Measurements from ENCODE around the gene FGF1.

DNA sequence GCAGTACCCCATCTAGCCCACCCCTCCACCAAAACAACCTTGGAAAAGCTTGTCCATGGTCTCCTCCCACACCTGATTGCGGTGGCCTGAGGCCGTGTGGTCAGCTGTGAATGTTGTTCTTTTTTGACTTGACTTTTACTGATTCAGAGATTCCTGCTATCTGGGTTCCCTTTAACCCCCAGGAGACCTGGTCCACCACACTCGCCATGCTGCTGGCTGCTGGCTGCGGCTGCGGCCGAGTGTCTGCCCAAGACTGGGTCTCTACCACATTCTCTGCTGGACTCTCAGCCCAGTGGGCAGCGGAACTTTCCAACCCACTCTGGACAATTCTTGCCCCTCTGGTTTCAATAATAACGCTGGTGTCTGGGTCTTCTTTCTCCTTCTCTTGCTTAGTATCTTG lies 28.4 kb downstream of the FGF1 start:
- TF ChIP-seq POLR2AphosphoS5 (IDR thresholded peaks at IDR 0.05) (no peak), POLR2A (IDR thresholded peaks at IDR 0.05; ENCODE audit: low read depth) (no peak), EP300 (IDR thresholded peaks at IDR 0.05) (no peak)
- TF ChIP-seq, protein P1, sequence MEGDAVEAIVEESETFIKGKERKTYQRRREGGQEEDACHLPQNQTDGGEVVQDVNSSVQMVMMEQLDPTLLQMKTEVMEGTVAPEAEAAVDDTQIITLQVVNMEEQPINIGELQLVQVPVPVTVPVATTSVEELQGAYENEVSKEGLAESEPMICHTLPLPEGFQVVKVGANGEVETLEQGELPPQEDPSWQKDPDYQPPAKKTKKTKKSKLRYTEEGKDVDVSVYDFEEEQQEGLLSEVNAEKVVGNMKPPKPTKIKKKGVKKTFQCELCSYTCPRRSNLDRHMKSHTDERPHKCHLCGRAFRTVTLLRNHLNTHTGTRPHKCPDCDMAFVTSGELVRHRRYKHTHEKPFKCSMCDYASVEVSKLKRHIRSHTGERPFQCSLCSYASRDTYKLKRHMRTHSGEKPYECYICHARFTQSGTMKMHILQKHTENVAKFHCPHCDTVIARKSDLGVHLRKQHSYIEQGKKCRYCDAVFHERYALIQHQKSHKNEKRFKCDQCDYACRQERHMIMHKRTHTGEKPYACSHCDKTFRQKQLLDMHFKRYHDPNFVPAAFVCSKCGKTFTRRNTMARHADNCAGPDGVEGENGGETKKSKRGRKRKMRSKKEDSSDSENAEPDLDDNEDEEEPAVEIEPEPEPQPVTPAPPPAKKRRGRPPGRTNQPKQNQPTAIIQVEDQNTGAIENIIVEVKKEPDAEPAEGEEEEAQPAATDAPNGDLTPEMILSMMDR (IDR thresholded peaks at IDR 0.05) = no peak

All from esophagus muscularis mucosa (tissue), 4 donors.